Keratinocyte (primary cell): ENCODE results near the gene GABRB1. TPM values are rescaled to one million over a fixed set of nuclear protein-coding genes. Genes with fewer than 3 reads are reported as not detected.

Experiments
- DNase-seq: peaks from one replicate; pipeline ENCODE4 v3.0.0-alpha.2; 2011; ENCODE audit warnings: low read depth, missing footprints, low spot score
- FAIRE-seq: peaks from 2 replicates; lab custom pipeline; 2011; peaks lifted over from hg19 to GRCh38; lab: Jason Lieb, UNC
- H2AFZ ChIP-seq: 2 replicates; pipeline ENCODE4 v1.6.0; 2012; ENCODE audit warnings: low read length, control low read depth, inconsistent platforms; ENCODE audit not compliant: control insufficient read depth
- H3K27ac ChIP-seq: 2 replicates; pipeline ENCODE4 v1.5.1; 2011; ENCODE audit warnings: low read length; ENCODE audit not compliant: control insufficient read depth, insufficient read depth
- H3K27me3 ChIP-seq: 3 replicates; pipeline ENCODE4 v1.6.0; 2011; ENCODE audit warnings: low read length; ENCODE audit not compliant: control insufficient read depth, insufficient read depth; ENCODE audit errors: extremely low read depth
- H3K36me3 ChIP-seq, 2 experiments: 2 replicates in 1 of 2; 3 replicates in 1 of 2; pipeline ENCODE4 v1.5.1; 2011; ENCODE audit warnings: low read length in 2 of 2, mild to moderate bottlenecking in 1 of 2; ENCODE audit not compliant: control insufficient read depth in 2 of 2, insufficient read depth in 2 of 2; ENCODE audit errors: extremely low read depth in 1 of 2
- H3K4me1 ChIP-seq: 3 replicates; pipeline ENCODE4 v1.5.1; 2011; ENCODE audit warnings: low read length; ENCODE audit not compliant: control insufficient read depth, insufficient read depth; ENCODE audit errors: extremely low read depth
- H3K4me2 ChIP-seq: 3 replicates; pipeline ENCODE4 v1.6.0; 2011; ENCODE audit warnings: low read depth, low read length; ENCODE audit not compliant: control insufficient read depth, insufficient read depth; ENCODE audit errors: extremely low read depth
- H3K4me3 ChIP-seq, 3 experiments: fragments of 200-600 bp in 1 of 3; sonication (generic) in 1 of 3; 2 replicates in 2 of 3; 3 replicates in 1 of 3; pipeline ENCODE4 v1.5.1; 2011 to 2016; ENCODE audit warnings: low read length in 3 of 3, mild to moderate bottlenecking in 3 of 3, control low read depth in 2 of 3, inconsistent platforms in 1 of 3, low read depth in 1 of 3, mixed read lengths in 1 of 3, mixed run types in 1 of 3, moderate library complexity in 1 of 3; ENCODE audit not compliant: control insufficient read depth in 2 of 3, insufficient read depth in 2 of 3; ENCODE audit errors: extremely low read depth in 1 of 3
- H3K79me2 ChIP-seq: 2 replicates; pipeline ENCODE4 v1.6.0; 2012; ENCODE audit warnings: low read length; ENCODE audit not compliant: control insufficient read depth, insufficient read depth
- H3K9ac ChIP-seq: 3 replicates; pipeline ENCODE4 v1.6.0; 2011; ENCODE audit warnings: low read length; ENCODE audit not compliant: control insufficient read depth, insufficient read depth; ENCODE audit errors: extremely low read depth
- H3K9me1 ChIP-seq: 3 replicates; pipeline ENCODE4 v1.6.0; 2011; ENCODE audit warnings: low read length; ENCODE audit not compliant: control insufficient read depth, insufficient read depth; ENCODE audit errors: extremely low read depth
- H3K9me3 ChIP-seq: 2 replicates; pipeline ENCODE4 v1.5.1; 2012; ENCODE audit warnings: low read depth, low read length; ENCODE audit not compliant: control insufficient read depth
- H4K20me1 ChIP-seq: 3 replicates; pipeline ENCODE4 v1.6.0; 2011; ENCODE audit warnings: low read length; ENCODE audit not compliant: control insufficient read depth, insufficient read depth; ENCODE audit errors: extremely low read depth
- EZH2 ChIP-seq: IDR thresholded peaks from one replicate; pipeline ENCODE4 v1.6.1; 2012; ENCODE audit warnings: inconsistent platforms, mild to moderate bottlenecking, low read length, moderate library complexity
- dilution Hi-C: fragments of 300-500 bp; cut with MboI; formaldehyde crosslinking; loops from one replicate; pipeline ENCODE4 v1.7.0; 2020; ENCODE audit warnings: low sequenced_read_pairs; ENCODE audit not compliant: extremely low pct_ligation_motif_present
- polyA plus RNA-seq, 5 experiments: library from polyadenylated mRNA; depleted of rRNA in 3 of 5; stranded (reverse) in 3 of 5; stranded (forward) in 1 of 5; unstranded in 1 of 5; fragments of >200 nt; gene quantifications; 1 replicate in 1 of 5; 2 replicates in 3 of 5; 3 replicates in 1 of 5; pipeline versions ENCODE4 v1.2.1 to v1.2.3, GENCODE V29; 2011 to 2012; ENCODE audit warnings: missing spikeins in 2 of 5, low read depth in 1 of 5, low replicate concordance in 1 of 5
- TF ChIP-seq, protein P1 (sequence below), 3 experiments: IDR thresholded peaks in 1 of 3; conservative IDR thresholded peaks in 1 of 3; optimal IDR thresholded peaks in 1 of 3; 2 replicates in 2 of 3; 3 replicates in 1 of 3; pipeline versions ENCODE3 to v1.5.1; 2011; ENCODE audit warnings: low read length in 3 of 3, mild to moderate bottlenecking in 3 of 3, moderate library complexity in 2 of 3, control low read depth in 1 of 3, inconsistent platforms in 1 of 3; ENCODE audit not compliant: insufficient read depth in 2 of 3; ENCODE audit errors: extremely low read depth in 1 of 3

The GABRB1 gene
- polyA plus RNA-seq, 1 donor (not counting 4 experiments of a cell fraction or from before 2014, with no cell fraction given): not detected

DNA sequence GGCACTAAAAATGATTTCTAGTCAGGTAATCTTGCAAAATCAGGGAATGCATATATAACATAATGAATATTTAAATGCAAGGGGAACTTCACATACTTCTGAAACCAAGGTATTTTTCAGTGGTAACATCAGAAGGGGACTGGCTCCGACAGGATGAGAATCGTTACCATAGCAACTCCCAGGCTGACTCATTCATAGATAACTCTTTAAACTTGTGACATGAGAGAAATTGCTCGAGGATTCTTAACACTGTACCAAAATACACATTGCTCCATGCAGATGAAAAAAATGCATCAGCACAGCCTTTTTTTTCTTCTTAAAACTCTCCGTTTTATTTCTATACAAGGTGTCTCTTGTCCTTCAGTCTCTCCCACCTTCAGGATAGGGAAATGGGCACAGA lies 114.3 kb downstream of the GABRB1 start:
- no peaks in the 10 kb centered on the region for H3K79me2 ChIP-seq
- no peaks in the 10 kb centered on the region for H3K27me3 ChIP-seq
- H3K4me3 ChIP-seq: no peak overlapping the region
- H3K27ac ChIP-seq: no peak overlapping the region
- H3K36me3 ChIP-seq: no peaks in the 10 kb centered on the region
- FAIRE-seq (no peak), DNase-seq (no peak)
- dilution Hi-C loops: no loop called here
- TF ChIP-seq EZH2: no peak
- TF ChIP-seq, protein P1, sequence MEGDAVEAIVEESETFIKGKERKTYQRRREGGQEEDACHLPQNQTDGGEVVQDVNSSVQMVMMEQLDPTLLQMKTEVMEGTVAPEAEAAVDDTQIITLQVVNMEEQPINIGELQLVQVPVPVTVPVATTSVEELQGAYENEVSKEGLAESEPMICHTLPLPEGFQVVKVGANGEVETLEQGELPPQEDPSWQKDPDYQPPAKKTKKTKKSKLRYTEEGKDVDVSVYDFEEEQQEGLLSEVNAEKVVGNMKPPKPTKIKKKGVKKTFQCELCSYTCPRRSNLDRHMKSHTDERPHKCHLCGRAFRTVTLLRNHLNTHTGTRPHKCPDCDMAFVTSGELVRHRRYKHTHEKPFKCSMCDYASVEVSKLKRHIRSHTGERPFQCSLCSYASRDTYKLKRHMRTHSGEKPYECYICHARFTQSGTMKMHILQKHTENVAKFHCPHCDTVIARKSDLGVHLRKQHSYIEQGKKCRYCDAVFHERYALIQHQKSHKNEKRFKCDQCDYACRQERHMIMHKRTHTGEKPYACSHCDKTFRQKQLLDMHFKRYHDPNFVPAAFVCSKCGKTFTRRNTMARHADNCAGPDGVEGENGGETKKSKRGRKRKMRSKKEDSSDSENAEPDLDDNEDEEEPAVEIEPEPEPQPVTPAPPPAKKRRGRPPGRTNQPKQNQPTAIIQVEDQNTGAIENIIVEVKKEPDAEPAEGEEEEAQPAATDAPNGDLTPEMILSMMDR (optimal IDR thresholded peaks at IDR 0.05 in 1 of 3, IDR thresholded peaks at IDR 0.05 in 1 of 3, conservative IDR thresholded peaks at IDR 0.05 in 1 of 3; ENCODE audit: extremely low read depth in 1 of 3, insufficient read depth in 2 of 3, low read length in 3 of 3): no peak
- H3K4me2 ChIP-seq: no peak overlapping the region
- H2AFZ ChIP-seq: no peak overlapping the region
- no peak overlapping the region for H3K9ac ChIP-seq
- no peaks in the 10 kb centered on the region for H3K9me1 ChIP-seq
- H3K9me3 ChIP-seq: no peaks in the 10 kb centered on the region
- H4K20me1 ChIP-seq: no peaks in the 10 kb centered on the region
- no peaks in the 10 kb centered on the region for H3K4me1 ChIP-seq

- H3K27ac ChIP-seq: no peak overlapping the region
- no peak overlapping the region for H2AFZ ChIP-seq
- FAIRE-seq (no peak), DNase-seq (no peak)
- H3K9ac ChIP-seq: no peak overlapping the region
- no peaks in the 10 kb centered on the region for H3K36me3 ChIP-seq
- H3K9me1 ChIP-seq: no peaks in the 10 kb centered on the region
- no peak for TF ChIP-seq EZH2
- TF ChIP-seq, protein P1 (optimal IDR thresholded peaks at IDR 0.05 in 1 of 3, IDR thresholded peaks at IDR 0.05 in 1 of 3, conservative IDR thresholded peaks at IDR 0.05 in 1 of 3; ENCODE audit: extremely low read depth in 1 of 3, insufficient read depth in 2 of 3, low read length in 3 of 3): no peak
- no peak overlapping the region for H3K4me3 ChIP-seq
- H3K27me3 ChIP-seq: no peaks in the 10 kb centered on the region
- no peaks in the 10 kb centered on the region for H3K9me3 ChIP-seq
- no peaks in the 10 kb centered on the region for H3K4me1 ChIP-seq
- H4K20me1 ChIP-seq: no peaks in the 10 kb centered on the region
- dilution Hi-C loops: no loop called here
- no peaks in the 10 kb centered on the region for H3K79me2 ChIP-seq
- no peak overlapping the region for H3K4me2 ChIP-seq
Measured at GRCh38 chr4:47154816-47155370, 123.5 kb downstream of the GABRB1 start.
